22Rv1 (cell line): ENCODE measurements around the gene ANTKMT.

Experiments used
- ZFX ChIP-seq: fragments of 450-650 bp; IDR thresholded peaks from 2 replicates; pipeline ENCODE4 v1.6.1; 2017; ENCODE audit warnings: antibody characterized with exemption, borderline replicate concordance
- TF ChIP-seq, protein P1 (sequence below): fragments of 450-650 bp; IDR thresholded peaks from 2 replicates; pipeline ENCODE4 v1.5.1; 2017; ENCODE audit warnings: mild to moderate bottlenecking

DNA sequence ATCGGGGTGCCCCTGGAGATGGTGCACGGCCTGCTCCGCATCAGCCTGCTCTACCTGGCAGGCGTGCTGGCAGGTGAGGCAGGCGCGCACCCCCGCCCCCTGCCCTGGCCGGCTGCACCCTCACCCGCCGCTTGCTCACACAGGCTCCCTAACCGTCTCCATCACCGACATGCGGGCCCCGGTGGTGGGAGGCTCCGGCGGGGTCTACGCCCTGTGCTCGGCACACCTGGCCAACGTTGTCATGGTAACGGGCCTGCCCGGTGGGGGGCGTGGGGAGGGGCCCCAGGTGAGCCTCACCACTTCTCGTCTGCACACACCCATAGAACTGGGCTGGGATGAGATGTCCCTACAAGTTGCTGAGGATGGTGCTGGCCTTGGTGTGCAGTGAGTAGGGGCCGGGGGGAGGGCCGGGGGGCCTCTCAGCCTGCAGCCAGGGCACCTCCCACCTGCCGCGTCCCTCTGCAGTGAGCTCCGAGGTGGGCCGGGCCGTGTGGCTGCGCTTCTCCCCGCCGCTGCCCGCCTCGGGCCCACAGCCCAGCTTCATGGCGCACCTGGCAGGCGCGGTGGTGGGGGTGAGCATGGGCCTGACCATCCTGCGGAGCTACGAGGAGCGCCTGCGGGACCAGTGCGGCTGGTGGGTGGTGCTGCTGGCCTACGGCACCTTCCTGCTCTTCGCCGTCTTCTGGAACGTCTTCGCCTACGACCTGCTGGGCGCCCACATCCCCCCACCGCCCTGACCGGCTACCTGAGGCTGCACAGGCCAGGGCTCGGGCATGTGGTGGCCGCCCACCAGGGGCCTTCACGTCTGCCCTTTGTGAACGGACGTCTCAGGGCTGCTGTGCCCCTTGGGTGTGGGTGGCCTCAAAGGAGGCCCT is 43.4 kb upstream of the ANTKMT start:
- TF ChIP-seq, protein P1, sequence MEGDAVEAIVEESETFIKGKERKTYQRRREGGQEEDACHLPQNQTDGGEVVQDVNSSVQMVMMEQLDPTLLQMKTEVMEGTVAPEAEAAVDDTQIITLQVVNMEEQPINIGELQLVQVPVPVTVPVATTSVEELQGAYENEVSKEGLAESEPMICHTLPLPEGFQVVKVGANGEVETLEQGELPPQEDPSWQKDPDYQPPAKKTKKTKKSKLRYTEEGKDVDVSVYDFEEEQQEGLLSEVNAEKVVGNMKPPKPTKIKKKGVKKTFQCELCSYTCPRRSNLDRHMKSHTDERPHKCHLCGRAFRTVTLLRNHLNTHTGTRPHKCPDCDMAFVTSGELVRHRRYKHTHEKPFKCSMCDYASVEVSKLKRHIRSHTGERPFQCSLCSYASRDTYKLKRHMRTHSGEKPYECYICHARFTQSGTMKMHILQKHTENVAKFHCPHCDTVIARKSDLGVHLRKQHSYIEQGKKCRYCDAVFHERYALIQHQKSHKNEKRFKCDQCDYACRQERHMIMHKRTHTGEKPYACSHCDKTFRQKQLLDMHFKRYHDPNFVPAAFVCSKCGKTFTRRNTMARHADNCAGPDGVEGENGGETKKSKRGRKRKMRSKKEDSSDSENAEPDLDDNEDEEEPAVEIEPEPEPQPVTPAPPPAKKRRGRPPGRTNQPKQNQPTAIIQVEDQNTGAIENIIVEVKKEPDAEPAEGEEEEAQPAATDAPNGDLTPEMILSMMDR: no peak
- no peak for TF ChIP-seq ZFX
